Keratinocyte (primary cell): ENCODE data around the gene TSHZ2.

Experiments
- EZH2 ChIP-seq: IDR thresholded peaks from one replicate; pipeline ENCODE4 v1.6.1; 2012; ENCODE audit warnings: inconsistent platforms, mild to moderate bottlenecking, low read length, moderate library complexity
- TF ChIP-seq, protein P1 (sequence below), 3 experiments: IDR thresholded peaks in 1 of 3; conservative IDR thresholded peaks in 1 of 3; optimal IDR thresholded peaks in 1 of 3; 2 replicates in 2 of 3; 3 replicates in 1 of 3; pipeline versions ENCODE3 to v1.5.1; 2011; ENCODE audit warnings: low read length in 3 of 3, mild to moderate bottlenecking in 3 of 3, moderate library complexity in 2 of 3, control low read depth in 1 of 3, inconsistent platforms in 1 of 3; ENCODE audit not compliant: insufficient read depth in 2 of 3; ENCODE audit errors: extremely low read depth in 1 of 3

GRCh38 chr20:53176134-53176533, 204.0 kb downstream of the TSHZ2 start:
- TF ChIP-seq, protein P1, sequence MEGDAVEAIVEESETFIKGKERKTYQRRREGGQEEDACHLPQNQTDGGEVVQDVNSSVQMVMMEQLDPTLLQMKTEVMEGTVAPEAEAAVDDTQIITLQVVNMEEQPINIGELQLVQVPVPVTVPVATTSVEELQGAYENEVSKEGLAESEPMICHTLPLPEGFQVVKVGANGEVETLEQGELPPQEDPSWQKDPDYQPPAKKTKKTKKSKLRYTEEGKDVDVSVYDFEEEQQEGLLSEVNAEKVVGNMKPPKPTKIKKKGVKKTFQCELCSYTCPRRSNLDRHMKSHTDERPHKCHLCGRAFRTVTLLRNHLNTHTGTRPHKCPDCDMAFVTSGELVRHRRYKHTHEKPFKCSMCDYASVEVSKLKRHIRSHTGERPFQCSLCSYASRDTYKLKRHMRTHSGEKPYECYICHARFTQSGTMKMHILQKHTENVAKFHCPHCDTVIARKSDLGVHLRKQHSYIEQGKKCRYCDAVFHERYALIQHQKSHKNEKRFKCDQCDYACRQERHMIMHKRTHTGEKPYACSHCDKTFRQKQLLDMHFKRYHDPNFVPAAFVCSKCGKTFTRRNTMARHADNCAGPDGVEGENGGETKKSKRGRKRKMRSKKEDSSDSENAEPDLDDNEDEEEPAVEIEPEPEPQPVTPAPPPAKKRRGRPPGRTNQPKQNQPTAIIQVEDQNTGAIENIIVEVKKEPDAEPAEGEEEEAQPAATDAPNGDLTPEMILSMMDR (optimal IDR thresholded peaks at IDR 0.05 in 1 of 3, IDR thresholded peaks at IDR 0.05 in 1 of 3, conservative IDR thresholded peaks at IDR 0.05 in 1 of 3; ENCODE audit: extremely low read depth in 1 of 3, insufficient read depth in 2 of 3, low read length in 3 of 3) = no peak
- no peak for TF ChIP-seq EZH2
